Loucy (cell line): Measurements from ENCODE around the gene ABCC6.

ENCODE experiments used
- H2AFZ ChIP-seq: fragments of 200-600 bp; sonication (generic); 2 replicates; pipeline ENCODE4 v1.6.0; 2016; ENCODE audit warnings: antibody characterized with exemption, mild to moderate bottlenecking, low read length, moderate library complexity
- H3F3A ChIP-seq: fragments of 200-600 bp; 2 replicates; pipeline ENCODE4 v1.6.0; 2016; ENCODE audit warnings: antibody characterized with exemption, low read depth, mild to moderate bottlenecking
- H3K27me3 ChIP-seq: fragments of 200-600 bp; sonication (generic); 2 replicates; pipeline ENCODE4 v1.6.1; 2014; ENCODE audit warnings: low read length, mild to moderate bottlenecking; ENCODE audit not compliant: insufficient read depth, poor library complexity, severe bottlenecking
- H3K36me3 ChIP-seq: fragments of 200-600 bp; sonication (generic); 2 replicates; pipeline ENCODE4 v1.6.1; 2016; ENCODE audit warnings: low read length; ENCODE audit not compliant: insufficient read depth
- H3K4me1 ChIP-seq: fragments of 200-600 bp; sonication (generic); 2 replicates; pipeline ENCODE4 v1.5.1; 2014; ENCODE audit warnings: low read length, mild to moderate bottlenecking; ENCODE audit not compliant: insufficient read depth, poor library complexity, severe bottlenecking
- H3K4me2 ChIP-seq: fragments of 200-600 bp; sonication (generic); 2 replicates; pipeline ENCODE4 v1.6.0; 2014; ENCODE audit warnings: antibody characterized with exemption, low read length, low read depth, mild to moderate bottlenecking; ENCODE audit not compliant: poor library complexity, severe bottlenecking
- H3K4me3 ChIP-seq: fragments of 200-600 bp; sonication (generic); 2 replicates; pipeline ENCODE4 v1.5.1; 2014; ENCODE audit warnings: low read length, mild to moderate bottlenecking, mixed read lengths; ENCODE audit not compliant: poor library complexity, severe bottlenecking
- H3K79me2 ChIP-seq: fragments of 200-600 bp; sonication (generic); 2 replicates; pipeline ENCODE4 v1.6.1; 2014; ENCODE audit warnings: low read length; ENCODE audit not compliant: insufficient read depth
- H3K9ac ChIP-seq: fragments of 200-600 bp; sonication (generic); 2 replicates; pipeline ENCODE4 v1.6.0; 2014; ENCODE audit warnings: mild to moderate bottlenecking, low read depth, low read length, moderate library complexity; ENCODE audit not compliant: poor library complexity, severe bottlenecking
- H3K9me2 ChIP-seq: fragments of 200-600 bp; sonication (generic); replicated peaks from 2 replicates; pipeline ENCODE4 v1.6.1; 2016; ENCODE audit warnings: low read depth, low read length, mixed read lengths
- H3K9me3 ChIP-seq: fragments of 200-600 bp; sonication (generic); 2 replicates; pipeline ENCODE4 v1.6.1; 2014; ENCODE audit warnings: mild to moderate bottlenecking, antibody characterized with exemption, low read length, low read depth; ENCODE audit not compliant: insufficient read depth
- H4K20me1 ChIP-seq: fragments of 200-600 bp; sonication (generic); 2 replicates; pipeline ENCODE4 v1.6.0; 2014; ENCODE audit warnings: antibody characterized with exemption, low read length, mild to moderate bottlenecking; ENCODE audit not compliant: insufficient read depth, poor library complexity, severe bottlenecking
- EZH2phosphoT487 ChIP-seq: fragments of 200-600 bp; IDR thresholded peaks from 2 replicates; pipeline ENCODE4 v1.6.1; 2018; ENCODE audit warnings: antibody characterized with exemption, mild to moderate bottlenecking, moderate library complexity, borderline replicate concordance
- TF ChIP-seq, protein P1 (sequence below): fragments of 200-600 bp; sonication (generic); conservative IDR thresholded peaks from 2 replicates; pipeline ENCODE4 v1.5.1; 2014; ENCODE audit warnings: mild to moderate bottlenecking, antibody characterized with exemption, low read length

The ABCC6 gene

DNA sequence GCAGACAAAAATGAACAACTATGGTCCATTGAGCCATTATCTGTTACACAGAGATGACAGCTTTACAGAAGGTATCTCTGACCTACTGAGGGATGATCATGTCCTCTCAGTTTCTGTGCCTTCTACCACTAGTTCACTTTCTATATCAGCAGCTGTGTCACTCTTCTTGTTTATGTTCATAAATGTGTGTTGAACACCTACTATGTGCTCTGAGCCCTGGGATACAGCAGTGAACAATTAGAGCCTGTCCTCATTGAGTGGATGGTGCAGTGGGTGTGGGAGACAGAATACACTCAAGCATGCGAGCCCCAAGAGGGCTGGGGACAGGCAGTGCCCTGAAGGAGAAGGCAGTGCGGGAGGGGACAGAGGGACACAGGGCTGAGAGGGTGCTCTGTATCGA lies 92.1 kb downstream of the ABCC6 start:
- Histone ChIP-seq H3K4me2 (no peak overlapping the region), H2AFZ (no peak overlapping the region), H3K36me3 (peaks cover 48% of the 10 kb centered on the region; the same call in 1 of the 2 replicates), H3K9me2 (no peaks in the 10 kb centered on the region), H3K79me2 (no peaks in the 10 kb centered on the region), H4K20me1 (no peaks in the 10 kb centered on the region), H3K27me3 (no peaks in the 10 kb centered on the region), H3K9ac (no peak overlapping the region), H3K4me1 (peaks cover 12% of the 10 kb centered on the region), H3K9me3 (no peaks in the 10 kb centered on the region), H3K4me3 (no peak overlapping the region), H3F3A (no peaks in the 10 kb centered on the region)
- TF ChIP-seq, protein P1, sequence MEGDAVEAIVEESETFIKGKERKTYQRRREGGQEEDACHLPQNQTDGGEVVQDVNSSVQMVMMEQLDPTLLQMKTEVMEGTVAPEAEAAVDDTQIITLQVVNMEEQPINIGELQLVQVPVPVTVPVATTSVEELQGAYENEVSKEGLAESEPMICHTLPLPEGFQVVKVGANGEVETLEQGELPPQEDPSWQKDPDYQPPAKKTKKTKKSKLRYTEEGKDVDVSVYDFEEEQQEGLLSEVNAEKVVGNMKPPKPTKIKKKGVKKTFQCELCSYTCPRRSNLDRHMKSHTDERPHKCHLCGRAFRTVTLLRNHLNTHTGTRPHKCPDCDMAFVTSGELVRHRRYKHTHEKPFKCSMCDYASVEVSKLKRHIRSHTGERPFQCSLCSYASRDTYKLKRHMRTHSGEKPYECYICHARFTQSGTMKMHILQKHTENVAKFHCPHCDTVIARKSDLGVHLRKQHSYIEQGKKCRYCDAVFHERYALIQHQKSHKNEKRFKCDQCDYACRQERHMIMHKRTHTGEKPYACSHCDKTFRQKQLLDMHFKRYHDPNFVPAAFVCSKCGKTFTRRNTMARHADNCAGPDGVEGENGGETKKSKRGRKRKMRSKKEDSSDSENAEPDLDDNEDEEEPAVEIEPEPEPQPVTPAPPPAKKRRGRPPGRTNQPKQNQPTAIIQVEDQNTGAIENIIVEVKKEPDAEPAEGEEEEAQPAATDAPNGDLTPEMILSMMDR = no peak
- no peak for TF ChIP-seq EZH2phosphoT487

DNA sequence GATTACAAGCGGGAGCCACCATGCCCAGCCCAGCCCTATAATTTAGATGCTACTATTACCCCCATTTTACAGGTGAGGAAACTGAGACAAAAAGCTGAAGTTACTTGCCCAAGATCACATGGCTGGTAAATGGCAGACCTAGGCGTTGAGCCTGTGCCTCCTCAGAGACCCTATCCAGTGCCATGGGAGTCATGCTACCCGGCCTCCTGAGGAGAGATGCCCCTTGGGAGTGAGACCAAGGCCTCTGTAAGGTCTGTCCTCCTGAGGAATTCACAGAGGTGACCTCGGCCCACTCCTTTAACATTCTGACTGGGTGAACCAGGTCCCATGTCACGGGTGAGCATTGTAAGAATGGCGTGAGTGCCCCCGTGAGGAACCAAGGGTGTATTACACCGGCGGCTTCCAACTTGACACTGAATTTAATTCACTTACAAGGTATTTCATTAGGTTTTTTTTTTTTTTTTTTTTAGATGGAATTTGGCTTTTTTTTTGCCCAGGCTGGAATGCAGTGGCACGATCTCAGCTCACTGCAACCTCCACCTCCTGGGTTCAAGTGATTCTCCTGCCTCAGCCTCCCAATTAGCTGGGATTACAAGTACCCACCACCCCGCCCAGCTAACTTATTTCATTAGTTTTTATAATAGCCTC lies 95.7 kb downstream of the ABCC6 start:
- Histone ChIP-seq H3K4me2 (no peak overlapping the region), H3K36me3 (peaks cover 47% of the 10 kb centered on the region; the same call in 1 of the 2 replicates)

DNA sequence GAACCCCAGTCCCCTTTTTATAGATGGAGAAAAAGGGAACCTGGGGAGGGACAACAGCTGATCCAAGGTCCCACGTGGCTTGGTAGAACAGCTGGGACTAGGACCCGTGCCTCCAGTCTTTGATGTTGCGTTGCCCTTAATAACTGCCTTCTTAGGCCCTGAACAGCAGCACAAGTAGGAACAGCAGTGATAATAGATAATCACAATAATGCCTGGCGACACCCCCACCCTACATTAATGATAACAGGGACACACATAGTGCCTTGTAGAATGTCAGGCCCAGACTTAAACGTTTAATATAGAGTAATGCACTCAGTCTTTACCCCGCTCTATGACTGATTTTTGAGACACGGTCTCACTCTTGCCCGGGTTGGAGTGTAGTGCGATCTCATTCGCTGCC lies 96.4 kb downstream of the ABCC6 start:
- no peak overlapping the region for H2AFZ ChIP-seq
- H3K4me1 ChIP-seq = peaks cover 18% of the 10 kb centered on the region
- no peak overlapping the region for H3K4me3 ChIP-seq
- no peaks in the 10 kb centered on the region for H4K20me1 ChIP-seq
- no peaks in the 10 kb centered on the region for H3K27me3 ChIP-seq
- no peaks in the 10 kb centered on the region for H3K79me2 ChIP-seq
- peak overlapping the region; percentile 49 for H3K9ac ChIP-seq
- H3K4me2 ChIP-seq = no peak overlapping the region
- H3F3A ChIP-seq = no peaks in the 10 kb centered on the region
- no peaks in the 10 kb centered on the region for H3K9me3 ChIP-seq
- no peak for TF ChIP-seq EZH2phosphoT487
- TF ChIP-seq, protein P1 = no peak
- peaks cover 52% of the 10 kb centered on the region; the same call in 1 of the 2 replicates for H3K36me3 ChIP-seq
- no peaks in the 10 kb centered on the region for H3K9me2 ChIP-seq

More for the DNA sequence above, 95.7 kb downstream of the ABCC6 start:
- no peaks in the 10 kb centered on the region for H3K79me2 ChIP-seq
- no peak overlapping the region for H3K4me3 ChIP-seq
- no peaks in the 10 kb centered on the region for H3K27me3 ChIP-seq
- TF ChIP-seq, protein P1 = peak; percentile 66
- TF ChIP-seq EZH2phosphoT487 = no peak
- no peaks in the 10 kb centered on the region for H3F3A ChIP-seq
- no peaks in the 10 kb centered on the region for H4K20me1 ChIP-seq
- no peaks in the 10 kb centered on the region for H3K9me2 ChIP-seq
- no peaks in the 10 kb centered on the region for H3K9me3 ChIP-seq
- H2AFZ ChIP-seq = no peak overlapping the region
- H3K4me1 ChIP-seq = peaks cover 17% of the 10 kb centered on the region
- peak overlapping the region; percentile 49 for H3K9ac ChIP-seq
